AG10803 (cell line): ENCODE measurements around the gene PPFIBP2.

Source experiments
- DNase-seq: peaks from one replicate; pipeline ENCODE4 v3.0.0; 2010; ENCODE audit warnings: low read depth
- H3K4me3 ChIP-seq: 2 replicates; pipeline ENCODE4 v1.5.1; 2011; ENCODE audit warnings: mild to moderate bottlenecking, low read length, control low read depth
- CTCF ChIP-seq: conservative IDR thresholded peaks from 2 replicates; pipeline ENCODE4 v1.5.1; 2011; ENCODE audit warnings: mild to moderate bottlenecking, low read length, control low read depth, inconsistent platforms

Gene PPFIBP2

GRCh38 chr11:7645206-7645605 is 131.4 kb downstream of the PPFIBP2 start:
- peak; percentile 7 for DNase-seq
- TF ChIP-seq CTCF = no peak

DNA sequence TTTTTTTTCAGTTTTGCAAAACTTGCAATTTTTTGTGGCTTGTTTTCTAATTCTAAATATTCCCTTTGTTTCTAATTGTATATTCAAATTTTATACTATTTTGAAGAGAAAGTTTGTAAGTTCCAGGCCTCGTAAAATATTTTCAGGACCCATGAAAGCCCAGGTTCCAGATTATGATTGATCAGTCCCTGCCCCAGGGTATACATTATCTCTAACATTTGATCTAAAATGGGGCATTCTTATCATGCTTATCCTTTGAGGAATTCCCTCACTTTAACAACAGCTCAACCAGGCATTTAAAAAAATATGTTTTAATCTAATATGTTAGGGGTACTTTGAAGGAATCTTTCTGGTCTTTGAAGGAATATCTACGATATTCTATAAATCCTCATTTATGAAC is 133.1 kb downstream of the PPFIBP2 start:
- H3K4me3 ChIP-seq = no peak overlapping the region
- no peak for TF ChIP-seq CTCF
- no peak for DNase-seq

More at GRCh38 chr11:7645206-7645605, 131.4 kb downstream of the PPFIBP2 start:
- no peak overlapping the region for H3K4me3 ChIP-seq

DNA sequence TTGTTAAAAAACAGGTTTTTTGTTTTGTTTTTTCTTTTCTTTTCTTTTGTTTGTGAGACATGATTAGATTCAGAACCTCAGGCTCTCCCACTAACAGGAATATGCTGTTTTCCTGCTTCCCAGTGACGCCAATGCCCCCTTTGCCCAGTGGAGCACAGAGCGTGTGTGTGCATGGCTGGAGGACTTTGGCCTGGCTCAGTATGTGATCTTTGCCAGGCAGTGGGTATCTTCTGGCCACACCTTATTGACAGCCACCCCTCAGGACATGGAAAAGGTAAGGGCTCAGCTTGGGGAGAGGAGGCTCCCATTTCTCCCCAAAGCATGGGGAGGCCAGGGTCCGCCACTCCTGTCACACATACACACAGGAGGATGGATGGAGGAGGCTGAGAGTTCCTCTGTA is 134.5 kb downstream of the PPFIBP2 start:
- H3K4me3 ChIP-seq = no peak overlapping the region
- no peak for TF ChIP-seq CTCF
- no peak for DNase-seq

DNA sequence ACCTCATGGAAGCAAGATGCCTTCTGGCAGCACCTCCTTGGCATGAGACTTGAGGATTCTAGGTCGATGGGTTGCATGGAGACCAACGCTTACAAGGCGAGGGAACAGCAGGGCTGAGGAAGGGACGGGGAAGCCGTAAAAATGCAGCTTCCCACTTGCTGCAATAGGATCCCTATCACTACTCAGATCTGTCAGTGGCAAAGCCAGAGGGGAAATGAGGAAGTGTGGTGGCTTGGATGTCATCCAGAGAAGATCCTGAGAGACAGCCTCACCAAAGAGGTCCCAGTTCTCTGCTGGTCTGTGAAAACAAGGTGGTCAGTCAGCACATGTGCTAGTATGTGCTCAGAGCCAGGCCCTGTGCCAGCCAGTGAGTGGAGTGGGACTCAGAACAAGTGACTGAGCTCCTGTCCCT is 137.3 kb downstream of the PPFIBP2 start:
- TF ChIP-seq CTCF = no peak
- no peak overlapping the region for H3K4me3 ChIP-seq
- DNase-seq = peak; percentile 36

- H3K4me3 ChIP-seq = no peak overlapping the region
- DNase-seq = no peak
- no peak for TF ChIP-seq CTCF
Observed at GRCh38 chr11:7651700-7652099, 137.9 kb downstream of the PPFIBP2 start.

GRCh38 chr11:7654195-7654705 is 140.5 kb downstream of the PPFIBP2 start:
- no peak for DNase-seq
- no peak for TF ChIP-seq CTCF
- no peak overlapping the region for H3K4me3 ChIP-seq

DNA sequence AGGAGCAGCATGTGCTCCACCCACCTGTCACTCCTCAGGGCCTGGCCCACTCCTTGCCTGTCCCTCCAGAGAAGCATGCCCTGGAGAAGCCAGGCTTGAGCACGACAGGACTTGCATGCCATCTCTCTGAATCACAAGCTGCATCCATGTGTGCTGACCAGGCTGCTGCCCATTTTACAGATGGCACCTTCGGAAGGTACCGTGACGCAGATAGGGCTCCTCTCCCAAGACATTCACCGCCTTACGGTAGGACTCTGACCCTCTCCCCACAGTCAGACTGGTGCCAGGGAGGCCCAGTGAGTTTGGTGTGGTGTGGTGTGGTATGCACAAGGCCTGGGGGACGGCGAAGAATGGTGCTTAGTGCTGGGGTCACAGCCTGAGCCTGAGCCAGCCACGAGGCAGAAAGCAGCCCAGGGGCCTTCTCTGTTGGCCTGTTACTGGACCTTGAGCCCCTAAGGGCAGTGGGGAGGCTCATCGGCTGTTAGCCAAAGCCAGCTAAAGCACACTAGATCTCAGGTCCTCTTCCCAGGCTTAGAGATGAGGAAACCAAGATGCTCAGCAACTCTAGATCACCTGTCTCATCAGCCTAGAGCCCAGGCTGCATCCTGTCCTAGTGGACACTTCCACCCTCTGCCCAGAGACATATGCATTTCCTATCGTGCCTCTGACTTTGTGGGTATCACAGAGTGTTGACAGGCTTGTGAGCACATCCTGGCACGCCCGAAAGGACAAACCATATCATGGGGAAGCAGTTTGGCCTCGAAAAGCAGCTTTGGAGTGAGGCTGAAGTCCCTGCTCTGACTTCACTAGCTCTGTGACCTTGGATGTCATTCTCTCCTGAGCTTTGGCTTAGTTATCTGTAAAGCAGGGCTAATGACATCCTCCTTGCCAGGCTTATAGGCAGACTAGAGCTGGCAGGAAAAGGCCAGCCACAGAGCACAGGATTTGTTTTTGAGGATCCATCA is 141.7 kb downstream of the PPFIBP2 start:
- no peak overlapping the region for H3K4me3 ChIP-seq
- DNase-seq = no peak
- no peak for TF ChIP-seq CTCF
